GM19035 (cell line): ENCODE measurements around the gene IFIT1B.
"Not testable (repeated sequence)": the region's sequence is repeated elsewhere in the genome, so short reads cannot be mapped to it uniquely, and the experiment has no call there.

ENCODE experiments used
- ATAC-seq: cut with Tn5 transposase; IDR thresholded peaks from one replicate; pipeline ENCODE4 v1.9.1; 2021; ENCODE audit not compliant: unreplicated experiment

IFIT1B gene

DNA sequence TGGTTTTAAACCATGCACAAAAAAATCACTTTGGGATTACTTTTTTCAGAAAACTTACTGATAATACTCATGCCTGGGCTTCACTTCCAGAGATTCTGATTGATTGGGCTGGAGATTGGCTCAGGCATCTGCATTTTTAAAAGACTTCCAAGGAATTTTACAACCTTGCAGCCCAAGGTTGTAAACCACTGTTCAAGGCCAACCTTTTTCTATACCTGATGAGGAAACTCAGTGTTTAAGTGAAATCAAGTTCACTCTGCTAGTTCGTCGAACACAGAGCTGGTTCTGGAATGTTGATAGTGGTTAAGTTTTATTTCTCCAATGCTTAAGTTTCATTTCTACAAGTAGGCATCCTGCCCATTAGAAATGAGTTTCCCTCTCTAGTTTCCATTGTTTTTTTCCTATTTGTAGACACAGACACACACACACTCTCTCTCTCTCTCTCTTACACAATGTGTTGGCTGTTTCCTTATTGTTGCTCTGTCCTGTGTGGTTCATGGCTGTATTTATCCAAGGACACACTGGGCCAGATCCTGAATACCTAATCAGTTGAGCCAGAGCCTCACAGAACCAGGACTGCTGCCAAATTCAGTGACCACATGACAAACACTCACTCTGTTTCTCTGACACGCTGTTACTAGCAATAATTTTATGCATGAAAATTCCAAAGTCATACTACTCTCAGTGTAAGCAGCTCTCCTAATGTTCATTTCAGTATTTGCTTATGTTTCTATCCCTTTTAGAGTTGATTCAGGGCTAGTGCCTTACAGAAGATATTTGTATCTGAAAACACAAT is 3.7 kb upstream of the IFIT1B start:
- no peak for ATAC-seq

DNA sequence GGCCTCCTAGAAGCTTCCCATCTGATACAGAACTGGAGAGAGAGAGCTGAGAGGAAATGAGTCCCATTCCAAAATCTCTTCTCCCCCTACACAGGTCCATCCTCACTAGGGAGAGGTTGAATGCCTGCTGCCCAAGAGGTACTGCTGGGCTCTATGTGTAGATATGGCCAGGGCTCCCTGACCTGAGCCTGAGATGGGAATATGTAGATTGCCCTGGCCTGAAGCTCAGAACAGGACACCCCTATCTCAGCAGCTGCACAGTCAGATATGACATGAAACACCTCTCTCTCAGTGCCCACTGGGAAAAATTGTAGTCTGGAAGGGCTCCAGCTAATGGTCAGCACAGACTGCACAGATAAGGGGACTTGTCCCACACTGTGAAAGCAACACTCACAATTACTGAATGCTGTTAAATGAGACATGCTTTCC is 3.1 kb upstream of the IFIT1B start:
- ATAC-seq = no peak

DNA sequence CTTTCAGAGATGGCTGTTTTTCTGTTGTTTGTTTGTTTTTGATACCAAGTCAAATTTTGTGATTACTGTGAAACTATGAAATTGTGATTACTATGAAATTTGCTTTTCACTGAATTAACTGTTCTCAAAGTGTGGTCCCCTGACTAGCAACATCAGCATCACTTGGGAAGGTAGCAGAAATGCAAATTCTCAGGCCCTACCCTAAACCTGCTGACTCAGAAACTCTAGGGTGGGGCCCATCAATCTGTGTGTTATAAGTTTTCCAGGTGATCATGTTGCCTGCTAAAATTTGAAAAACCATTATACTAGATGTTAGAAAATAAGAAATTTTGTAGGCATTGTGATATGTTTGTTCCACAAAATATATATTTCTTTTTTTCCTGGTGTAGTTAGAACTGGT is 1.2 kb downstream of the IFIT1B start:
- no peak for ATAC-seq

DNA sequence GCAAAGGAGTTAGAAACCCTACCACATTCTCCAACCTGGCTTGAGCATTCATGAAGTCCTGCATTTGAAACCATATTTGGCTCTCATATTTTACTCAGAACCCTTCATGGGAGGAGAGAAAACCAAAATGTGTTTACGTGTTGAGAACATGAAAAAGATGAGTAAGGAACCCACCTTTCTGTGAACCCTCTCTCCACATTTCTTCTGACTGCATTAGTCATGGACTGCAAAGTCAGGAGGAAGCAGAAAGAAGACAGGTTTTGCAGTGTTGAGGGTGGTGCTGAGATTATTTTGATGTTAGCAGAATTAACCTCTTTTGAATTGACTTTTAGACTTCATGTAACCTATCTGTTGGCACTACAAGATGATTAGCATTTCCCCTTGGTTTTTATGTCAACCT is 4.9 kb downstream of the IFIT1B start:
- no peak for ATAC-seq

DNA sequence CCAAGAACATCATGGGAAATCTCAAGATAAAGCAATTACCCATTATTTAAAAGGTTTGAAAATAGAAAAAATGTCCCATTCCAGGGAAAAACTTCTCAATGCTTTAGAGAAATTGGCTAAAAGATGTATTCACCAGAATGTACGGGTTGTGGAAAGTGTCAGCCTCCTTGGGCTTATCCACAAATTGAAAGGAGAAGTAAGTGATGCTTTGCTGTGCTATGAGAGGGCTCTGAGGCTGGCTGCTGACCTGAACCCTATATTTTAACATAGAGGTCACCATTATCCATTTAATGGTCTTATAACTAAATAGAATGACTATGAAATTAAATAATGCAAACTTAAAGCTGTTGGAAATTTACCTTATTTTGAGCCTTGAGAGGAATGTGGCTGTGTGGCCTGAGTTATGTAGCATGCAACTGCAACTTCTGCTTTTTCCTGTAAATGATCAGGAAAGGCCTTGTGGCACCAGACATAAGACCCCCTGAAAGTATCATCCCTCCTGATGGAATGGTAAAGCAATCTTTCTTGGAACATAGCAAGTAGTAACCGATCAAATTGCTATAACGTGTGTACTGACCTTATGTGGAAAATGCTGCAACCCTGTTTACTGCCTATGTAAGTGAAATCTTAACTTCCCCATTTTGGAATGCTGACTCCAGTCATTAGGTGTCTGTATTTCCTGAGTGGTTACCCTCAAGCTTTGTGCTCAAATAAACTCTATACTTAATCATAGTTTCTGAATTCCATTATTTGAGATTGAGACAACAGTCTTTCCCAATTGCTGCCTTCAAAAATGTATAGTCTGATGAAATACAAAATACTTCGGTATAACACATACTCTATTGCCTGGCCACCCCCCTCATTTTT is 6.9 kb downstream of the IFIT1B start:
- ATAC-seq = no peak

DNA sequence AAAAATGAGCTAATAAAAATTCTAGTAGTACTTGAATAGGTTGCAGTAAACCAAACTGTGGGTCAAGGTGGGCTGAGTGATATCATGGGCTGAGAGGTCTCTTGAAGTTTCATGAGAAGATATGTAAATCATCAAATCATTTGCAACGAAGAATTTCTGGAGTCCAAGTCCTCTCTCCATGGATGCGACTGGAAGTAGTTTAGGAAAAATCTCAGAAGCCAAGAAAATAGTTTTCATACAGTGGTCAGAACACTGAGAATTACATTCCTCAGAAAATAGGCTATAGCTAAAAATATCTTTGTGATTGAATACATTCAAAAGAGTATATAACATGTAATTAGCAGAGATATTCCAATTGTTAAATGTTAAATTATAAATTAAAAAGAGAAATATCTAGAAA is 10.9 kb downstream of the IFIT1B start:
- ATAC-seq = no peak

DNA sequence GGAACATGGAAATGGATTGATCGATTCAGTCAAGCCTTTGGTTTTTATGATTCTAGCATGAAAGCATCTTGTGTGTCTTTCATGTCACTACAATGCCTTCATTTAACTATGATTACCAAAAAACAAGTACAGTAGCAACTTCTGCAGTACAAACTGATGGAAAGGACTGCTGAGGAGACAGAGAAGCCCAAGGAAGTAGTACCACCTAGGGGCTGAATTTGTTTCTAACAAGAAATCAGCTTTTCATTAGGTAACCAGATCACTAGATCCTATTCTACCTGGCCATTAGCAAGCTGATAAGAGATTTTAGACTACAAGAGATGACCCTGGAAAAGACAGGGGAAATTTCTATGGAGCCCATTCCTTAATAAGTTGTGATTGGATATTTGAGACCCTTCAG is 11.4 kb downstream of the IFIT1B start:
- ATAC-seq = no peak

DNA sequence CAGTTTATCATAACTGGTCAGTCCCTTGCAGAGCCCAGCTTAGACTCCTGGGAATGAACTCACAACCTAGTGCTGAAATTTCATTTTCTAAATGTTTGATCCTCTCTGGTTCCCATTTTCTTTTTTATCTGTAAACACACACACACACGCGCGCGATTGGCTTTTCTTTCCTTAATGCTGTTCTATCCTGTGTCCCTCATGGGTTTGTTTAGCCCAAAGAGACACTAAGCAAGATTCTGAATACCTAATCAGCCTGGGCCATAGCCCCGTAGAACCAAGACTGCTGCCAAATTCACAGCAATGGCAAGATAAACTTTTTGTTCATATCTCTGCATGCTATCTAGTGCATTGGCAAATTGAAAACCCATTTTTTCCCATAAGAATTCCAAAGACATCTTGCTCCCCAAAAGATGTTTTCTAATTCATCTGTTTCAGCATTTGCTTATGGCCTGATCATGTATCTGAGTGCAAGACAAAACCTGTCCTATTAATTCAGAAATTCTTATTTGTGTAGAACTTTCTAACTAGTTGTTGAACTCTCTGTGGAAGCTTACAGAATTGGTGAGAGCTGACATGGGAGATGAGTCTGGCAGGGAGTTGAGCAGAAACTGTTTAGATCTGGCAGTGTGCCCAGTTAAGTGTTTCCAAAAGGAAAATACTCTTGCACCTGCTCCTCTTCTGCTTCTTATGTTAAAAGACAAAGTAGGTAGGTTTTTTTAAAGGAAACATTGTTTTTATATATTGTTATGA is 12.8 kb downstream of the IFIT1B start:
- no peak for ATAC-seq

DNA sequence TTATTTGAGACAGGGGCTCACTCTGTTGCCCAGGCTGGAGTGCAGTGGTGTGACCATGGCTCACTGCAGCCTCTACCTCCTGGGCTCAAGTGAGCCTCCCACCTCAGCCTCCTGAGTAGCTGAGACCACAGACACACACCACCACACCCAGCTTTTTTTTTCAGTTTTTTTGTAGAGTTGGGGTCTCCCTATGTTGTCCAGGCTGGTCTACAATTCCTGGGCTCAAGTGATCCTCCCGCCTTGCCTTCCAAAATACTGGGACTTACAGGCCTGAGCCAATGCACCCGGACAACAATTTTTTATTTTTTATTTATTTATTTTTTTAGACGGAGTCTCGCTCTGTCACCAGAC is 13.3 kb downstream of the IFIT1B start:
- ATAC-seq = not testable (repeated sequence)

DNA sequence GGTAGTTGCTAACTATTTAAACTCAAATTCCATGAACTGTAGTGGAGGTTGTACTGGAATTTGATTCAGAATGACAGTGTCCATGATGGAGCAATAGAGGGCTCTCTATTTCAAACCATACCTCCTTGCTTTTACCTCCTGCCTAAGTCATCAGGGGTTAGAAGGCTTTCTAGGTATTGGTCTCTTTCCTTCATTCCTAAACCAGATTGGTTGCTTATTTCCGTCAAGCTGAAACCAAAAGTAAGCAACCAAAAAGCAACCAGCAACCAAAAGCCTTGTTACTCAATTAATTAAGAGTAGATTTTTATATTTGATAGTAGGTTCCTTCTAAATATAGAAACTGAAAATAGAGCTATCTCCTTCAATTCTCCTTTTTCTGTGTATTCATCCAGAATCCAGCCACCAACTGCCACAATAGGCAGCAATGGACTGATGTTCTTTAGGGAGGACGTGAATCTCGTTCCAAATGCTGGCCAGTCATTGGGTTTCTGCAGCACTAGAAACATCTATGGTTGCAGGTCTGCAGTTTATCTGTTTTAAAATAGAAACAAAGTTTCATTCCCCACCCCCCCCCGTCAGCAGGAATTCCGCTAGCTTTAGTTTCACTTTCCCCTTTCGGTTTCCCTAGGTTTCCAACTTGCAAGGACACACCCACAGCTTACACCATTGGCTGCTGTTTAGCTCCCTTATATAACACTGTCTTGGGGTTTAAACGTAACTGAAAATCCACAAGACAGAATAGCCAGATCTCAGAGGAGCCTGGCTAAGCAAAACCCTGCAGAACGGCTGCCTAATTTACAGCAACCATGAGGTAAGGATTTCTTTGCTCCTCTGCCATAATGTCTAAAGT is 14.3 kb downstream of the IFIT1B start, which contains the start of gene IFIT1:
Gene IFIT1 (plus strand): TSS at position 717 of the 850 bp plus-strand sequence. CDS start 90 bp downstream, at position 807.
- peak; percentile 84 for ATAC-seq

DNA sequence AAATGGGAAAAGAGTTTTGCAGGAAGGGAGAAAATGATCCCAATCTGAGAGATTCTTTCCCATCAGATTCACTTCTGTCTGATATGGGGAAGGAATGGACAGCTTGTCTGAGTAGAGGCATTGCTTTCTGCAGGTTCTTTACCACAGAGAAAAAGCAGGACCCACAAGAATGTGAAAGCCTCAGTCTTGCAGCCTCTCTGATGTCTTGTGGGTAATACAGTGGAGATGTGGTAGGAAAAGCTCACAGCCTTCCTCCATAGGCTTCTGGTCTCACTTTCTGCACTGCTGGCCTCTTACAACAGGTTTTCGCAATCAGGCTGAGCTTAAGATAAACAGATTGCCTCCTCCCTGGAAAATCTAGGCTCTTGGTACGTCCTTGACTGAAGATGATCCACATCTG is 15.1 kb downstream of the IFIT1B start:
- ATAC-seq = peak; percentile 24

DNA sequence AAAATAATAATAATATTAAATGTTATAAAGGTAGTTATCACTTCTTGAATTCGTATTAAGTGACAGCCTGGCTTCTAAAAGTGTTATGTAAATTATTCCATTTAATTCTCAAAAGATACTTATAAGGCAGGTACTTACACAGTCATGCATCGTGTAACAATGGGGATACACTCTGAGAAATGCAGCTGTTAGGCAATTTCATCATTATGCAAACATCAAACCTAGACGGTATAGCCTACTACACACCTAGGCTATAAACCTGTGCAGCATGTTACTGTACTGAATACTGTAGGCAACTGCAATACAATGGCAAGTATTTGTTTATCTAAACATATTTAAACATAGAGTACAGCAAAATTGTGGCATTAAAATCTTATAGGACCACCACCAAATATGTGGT is 16.0 kb downstream of the IFIT1B start:
- ATAC-seq = no peak

DNA sequence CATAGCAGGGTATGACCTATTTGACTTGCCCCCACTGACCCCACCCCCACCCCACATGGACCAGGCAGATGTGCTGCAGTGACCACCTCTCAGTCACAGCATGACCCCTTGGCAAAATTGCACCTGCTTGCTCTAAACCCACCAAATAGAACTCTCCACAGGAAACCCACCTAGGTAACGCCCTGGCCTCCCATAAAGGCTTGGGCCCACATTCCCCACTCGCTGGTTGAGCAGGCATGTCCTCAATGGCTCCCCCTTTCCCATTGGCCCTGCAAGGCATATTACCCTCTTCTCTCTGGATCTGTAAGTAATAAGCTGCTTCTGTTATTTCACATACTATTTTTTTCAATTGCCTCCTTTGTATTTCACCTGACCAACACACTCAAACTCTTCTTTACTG is 17.3 kb downstream of the IFIT1B start:
- no peak for ATAC-seq

DNA sequence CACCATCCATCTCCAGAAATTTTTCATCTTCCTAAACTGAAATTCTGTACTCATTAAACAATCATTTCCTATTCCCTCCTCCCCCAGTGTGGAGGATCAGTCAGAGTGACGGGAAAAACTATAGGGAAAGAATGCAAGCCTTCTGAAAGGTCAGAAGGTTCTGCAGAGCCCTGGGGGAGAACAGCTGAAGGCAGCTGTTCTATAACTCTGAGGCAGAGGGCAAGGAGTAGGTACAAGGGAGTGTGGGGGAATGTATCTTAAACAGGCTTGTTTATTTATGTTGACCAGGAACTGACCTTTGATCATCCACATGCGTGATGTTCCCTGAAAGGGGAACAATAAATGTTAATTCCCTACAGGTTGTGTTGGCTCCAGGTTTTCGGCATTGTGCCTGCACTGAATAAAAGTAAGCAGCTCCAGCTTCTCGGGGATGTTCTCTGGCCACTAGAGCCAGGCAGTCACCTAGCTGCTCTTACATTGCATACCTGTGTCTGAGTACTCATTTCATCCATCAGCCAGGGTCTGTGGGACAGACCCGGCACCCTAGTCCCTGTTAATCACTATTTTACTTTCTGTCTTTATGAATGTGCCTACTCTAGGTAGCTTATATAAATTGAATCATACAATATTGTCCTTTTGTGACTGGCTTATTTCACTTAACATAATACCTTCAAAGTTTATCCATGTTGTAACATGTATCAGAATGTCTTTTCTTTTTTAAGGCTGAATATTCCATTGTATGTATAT is 20.3 kb downstream of the IFIT1B start:
- ATAC-seq = no peak

DNA sequence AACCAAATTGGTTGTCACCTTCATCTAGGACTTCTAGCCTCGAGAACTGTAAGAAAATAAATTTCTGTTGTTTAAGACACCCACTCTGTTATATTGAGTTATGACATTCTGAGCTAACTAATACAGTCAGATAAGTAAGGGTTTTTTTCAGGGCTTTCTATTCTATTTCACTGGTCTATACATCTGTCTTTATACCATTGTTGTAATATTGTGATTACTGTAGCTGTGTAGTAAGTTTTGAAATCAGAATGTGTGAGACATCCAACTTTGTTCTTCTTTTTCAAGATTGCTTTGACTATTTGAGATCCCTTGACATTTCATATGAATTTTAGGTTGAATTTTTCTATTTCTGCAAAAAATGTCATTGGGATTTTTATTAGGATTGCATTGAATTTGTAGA is 22.1 kb downstream of the IFIT1B start:
- ATAC-seq = no peak

DNA sequence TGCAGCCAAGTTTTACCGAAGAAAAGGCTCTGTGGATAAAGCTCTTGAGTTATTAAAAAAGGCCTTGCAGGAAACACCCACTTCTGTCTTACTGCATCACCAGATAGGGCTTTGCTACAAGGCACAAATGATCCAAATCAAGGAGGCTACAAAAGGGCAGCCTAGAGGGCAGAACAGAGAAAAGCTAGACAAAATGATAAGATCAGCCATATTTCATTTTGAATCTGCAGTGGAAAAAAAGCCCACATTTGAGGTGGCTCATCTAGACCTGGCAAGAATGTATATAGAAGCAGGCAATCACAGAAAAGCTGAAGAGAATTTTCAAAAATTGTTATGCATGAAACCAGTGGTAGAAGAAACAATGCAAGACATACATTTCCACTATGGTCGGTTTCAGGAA is 25.2 kb downstream of the IFIT1B start:
- ATAC-seq = no peak

DNA sequence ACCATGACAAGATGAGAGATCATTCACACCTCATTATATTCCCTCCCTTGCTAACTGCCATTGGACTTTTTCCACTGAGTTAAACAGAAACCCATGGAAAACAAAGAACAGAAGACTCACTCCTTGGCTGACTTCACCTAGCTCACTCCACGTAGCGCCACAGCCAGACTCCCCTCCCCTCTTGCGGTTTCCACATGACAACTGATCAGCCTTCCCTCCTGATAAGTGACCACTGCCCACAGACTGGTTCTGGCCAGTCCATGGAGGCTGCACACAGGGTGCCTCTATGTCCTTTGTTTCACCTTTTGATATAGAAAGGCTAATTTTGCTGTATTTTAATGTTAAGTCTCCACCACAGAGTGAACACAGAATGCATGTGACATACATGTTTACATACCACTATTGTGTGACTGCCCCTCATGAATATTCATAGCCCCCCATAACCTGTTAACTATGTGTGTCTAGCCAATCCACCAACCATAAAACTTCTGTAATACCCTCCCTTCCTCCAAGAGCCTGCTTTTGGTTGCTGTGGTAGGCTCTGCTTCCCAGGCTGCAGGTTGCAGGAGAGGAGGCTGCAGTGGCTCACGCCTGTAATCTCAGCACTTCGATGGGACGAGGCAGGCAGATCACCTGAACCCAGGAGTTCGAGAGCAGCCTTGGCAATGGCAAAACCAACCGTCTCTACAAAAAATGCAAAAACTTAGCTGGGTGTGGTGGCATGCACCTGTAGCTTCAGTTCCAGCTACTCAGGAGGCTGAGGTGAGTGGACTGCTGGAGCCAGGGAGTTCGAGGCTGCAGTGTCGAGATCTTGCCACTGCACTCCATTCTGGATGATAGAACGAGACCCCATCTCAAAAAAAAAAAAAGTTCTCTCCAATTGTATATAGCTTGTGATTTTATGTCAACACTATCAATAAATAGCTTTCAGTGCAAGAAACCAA is 26.5 kb downstream of the IFIT1B start:
- ATAC-seq = no peak

DNA sequence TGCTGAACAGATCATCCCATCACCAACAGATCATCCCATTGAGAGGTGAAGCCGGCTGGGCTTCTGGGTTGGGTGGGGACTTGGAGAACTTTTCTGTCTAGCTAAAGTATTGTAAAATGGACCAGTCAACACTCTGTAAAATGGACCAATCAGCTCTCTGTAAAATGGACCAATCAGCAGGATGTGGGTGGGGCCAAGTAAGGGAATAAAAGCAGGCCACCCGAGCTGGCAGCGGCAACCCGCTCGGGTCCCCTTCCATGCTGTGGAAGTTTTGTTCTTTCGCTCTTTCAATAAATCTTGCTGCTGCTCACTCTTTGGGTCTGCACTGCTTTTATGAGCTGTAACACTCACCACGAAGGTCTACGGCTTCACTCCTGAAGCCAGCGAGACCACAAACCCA is 28.3 kb downstream of the IFIT1B start:
- not testable (repeated sequence) for ATAC-seq

DNA sequence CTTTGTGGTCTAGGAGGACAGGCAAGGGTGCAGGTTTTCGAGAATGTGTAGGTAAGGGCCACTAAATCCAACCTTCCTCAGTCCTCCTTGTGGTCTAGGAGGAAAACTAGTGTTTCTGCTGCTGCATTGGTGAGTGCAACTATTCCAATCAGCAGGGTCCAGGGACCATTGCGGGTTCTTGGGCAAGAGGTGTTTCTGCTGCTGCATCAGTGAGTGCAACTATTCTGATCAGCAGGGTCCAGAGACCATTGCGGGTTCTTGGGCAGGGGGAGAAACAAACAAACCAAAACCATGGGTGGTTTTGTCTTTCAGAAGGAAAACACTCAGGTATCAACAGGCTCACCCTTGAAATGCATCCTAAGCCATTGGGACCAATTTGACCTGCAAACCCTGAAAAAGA is 29.9 kb downstream of the IFIT1B start:
- ATAC-seq = not testable (repeated sequence)
